SK-N-MC (cell line): ENCODE data around the gene CD2BP2.
A peak's percentile ranks its signal among the peaks of the same experiment; 100 is the strongest.

Experiments
- DNase-seq: peaks from one replicate; pipeline ENCODE4 v3.0.0-alpha.2; 2011; ENCODE audit warnings: low read depth, low spot score
- H3K27ac ChIP-seq: fragments of 200-600 bp; sonication (generic); 2 replicates; pipeline ENCODE4 v1.5.1; 2016; ENCODE audit warnings: mixed run types
- H3K36me3 ChIP-seq: fragments of 200-600 bp; sonication (generic); 2 replicates; pipeline ENCODE4 v1.6.1; 2017; ENCODE audit warnings: antibody characterized with exemption, low read length, mixed read lengths; ENCODE audit not compliant: insufficient read depth
- H3K4me3 ChIP-seq: fragments of 200-600 bp; sonication (generic); 2 replicates; pipeline ENCODE4 v1.5.1; 2016
- H3K9ac ChIP-seq: fragments of 200-600 bp; sonication (generic); 2 replicates; pipeline ENCODE4 v1.8.0; 2017; ENCODE audit warnings: mixed run types, mixed read lengths; ENCODE audit not compliant: insufficient read length
- H3K9me3 ChIP-seq: fragments of 200-600 bp; sonication (generic); 2 replicates; pipeline ENCODE4 v1.6.1; 2017; ENCODE audit warnings: low read depth, mild to moderate bottlenecking, antibody characterized with exemption, low read length, moderate library complexity, mixed read lengths
- EZH2 ChIP-seq: fragments of 200-600 bp; sonication (generic); IDR thresholded peaks from one replicate; pipeline ENCODE4 v1.6.1; 2017; ENCODE audit warnings: antibody characterized with exemption
- FOXP2 ChIP-seq: optimal IDR thresholded peaks from 2 replicates; pipeline ENCODE3; 2011; ENCODE audit warnings: mild to moderate bottlenecking, moderate library complexity; ENCODE audit not compliant: insufficient read depth; ENCODE audit errors: extremely low read length, control extremely low read depth
- POLR2AphosphoS5 ChIP-seq: IDR thresholded peaks from 2 replicates; pipeline ENCODE4 v1.6.1; 2012; ENCODE audit warnings: mild to moderate bottlenecking, low read depth, low read length, borderline replicate concordance

CD2BP2 gene

DNA sequence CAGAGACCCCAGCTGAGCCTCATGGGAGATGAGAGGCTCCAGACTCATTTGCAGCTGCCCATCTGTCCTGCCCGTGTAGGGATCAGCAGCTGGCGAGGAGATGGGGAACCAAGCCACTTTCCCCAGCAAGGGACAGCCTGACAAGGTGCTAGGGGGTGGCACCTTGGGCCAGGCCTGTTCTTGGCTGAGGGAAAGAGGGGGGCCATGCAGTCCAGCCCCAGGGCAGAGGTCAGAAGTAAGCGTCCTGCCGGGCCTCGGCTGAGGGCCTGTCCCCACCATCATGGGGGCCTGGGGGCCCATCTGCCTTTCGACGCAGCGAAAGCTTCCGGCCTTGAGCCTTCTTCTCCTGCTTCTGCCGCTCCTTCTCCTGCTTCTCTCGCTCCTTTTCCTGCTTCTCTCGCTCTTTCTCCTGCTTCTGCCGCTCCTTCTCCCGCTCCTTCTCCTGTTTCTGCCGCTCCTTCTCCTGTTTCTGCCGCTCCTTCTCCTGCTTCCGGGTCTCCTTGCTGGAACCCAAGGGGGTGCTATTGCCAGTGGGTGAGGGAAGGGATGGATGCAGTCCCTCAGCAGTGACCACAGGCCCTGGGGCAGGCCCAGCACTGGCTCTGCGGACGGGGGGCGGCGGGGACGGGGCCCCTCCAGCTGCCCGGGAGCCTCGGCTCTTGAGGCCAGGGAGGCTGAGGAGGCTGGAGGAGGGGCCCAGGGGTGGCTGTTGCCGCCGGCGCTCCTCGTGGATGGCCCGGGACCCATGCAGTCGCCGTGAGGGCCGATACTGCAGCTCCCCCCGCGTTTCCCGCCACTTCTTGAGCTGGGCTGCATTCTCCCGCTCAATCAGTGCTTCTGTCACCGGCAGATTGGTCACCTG, 2.8 kb upstream of the CD2BP2 start:
- DNase-seq, result no peak
- Histone ChIP-seq H3K9ac (no peak overlapping the region), H3K36me3 (peaks cover 30% of the 10 kb centered on the region; the same call in 1 of the 2 replicates), H3K9me3 (no peaks in the 10 kb centered on the region), H3K27ac (no peak overlapping the region), H3K4me3 (no peak overlapping the region)
- no peak for TF ChIP-seq EZH2

DNA sequence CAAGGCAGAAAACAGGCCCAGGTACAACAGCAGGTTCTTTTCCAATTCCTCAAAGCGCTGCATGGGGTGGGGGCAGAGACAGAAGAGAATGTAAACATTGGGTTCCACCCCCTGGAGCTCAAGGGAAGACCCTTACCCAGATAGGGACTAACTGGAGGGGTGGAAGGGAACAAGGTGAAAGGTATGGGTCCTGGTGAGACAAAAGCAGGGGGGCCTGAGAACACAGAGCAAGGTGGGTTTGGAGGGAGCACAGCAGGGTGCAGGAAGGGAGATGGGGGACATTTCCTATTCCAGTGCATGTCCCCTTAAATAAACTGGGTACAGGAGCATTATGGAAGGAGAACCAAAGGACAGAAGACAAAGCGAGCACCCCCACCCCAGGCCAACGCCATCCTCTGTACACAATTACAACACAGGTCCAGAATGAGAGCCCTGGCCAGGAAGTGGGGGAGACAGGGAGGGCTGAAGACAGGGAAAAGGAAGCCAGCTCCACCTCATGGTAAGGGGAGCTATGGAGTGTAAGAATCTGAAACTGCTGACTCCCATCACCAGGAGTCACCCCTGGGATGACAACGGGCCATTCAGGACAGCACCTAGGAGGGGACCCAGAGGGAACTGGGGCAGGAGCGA, 2.1 kb upstream of the CD2BP2 start:
- Histone ChIP-seq H3K36me3 (peaks cover 33% of the 10 kb centered on the region; the same call in 1 of the 2 replicates), H3K9ac (no peak overlapping the region), H3K4me3 (no peak overlapping the region), H3K27ac (no peak overlapping the region), H3K9me3 (no peaks in the 10 kb centered on the region)
- TF ChIP-seq EZH2 (no peak), FOXP2 (no peak), POLR2AphosphoS5 (no peak)
- no peak for DNase-seq

DNA sequence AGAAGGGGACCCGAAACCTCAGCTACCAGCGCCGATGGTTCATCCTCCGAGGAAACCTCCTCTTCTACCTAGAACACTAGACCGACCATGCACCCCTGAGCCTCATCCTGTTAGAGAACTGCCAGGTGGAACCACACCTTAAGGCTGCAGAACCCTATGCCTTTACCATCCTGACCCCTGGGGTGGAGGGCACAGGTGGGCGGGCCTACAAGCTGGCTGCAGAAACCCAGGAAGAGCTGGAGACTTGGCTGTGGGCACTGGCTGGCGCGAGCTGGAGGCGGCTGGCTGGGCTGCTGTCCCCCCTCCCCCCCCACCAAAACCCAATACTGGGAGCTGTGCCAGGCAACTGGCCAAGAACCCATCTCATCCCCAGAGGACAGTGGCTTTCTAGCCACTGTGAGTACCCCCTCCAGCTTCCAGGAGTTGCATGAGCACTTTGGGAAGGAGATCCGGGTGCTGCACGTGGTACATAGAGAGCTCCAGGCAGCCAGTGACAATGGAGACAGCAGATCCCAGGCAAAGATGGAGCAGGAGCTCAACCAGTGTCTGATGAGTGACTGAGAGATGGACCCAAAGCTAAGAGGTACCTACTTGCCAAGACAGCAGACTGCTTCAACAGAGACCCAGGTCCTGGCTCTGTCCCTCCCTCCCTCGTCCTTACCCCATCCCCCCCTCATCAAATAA, 1.4 kb upstream of the CD2BP2 start:
- Histone ChIP-seq H3K27ac (peak overlapping the region; percentile 82), H3K36me3 (peaks cover 38% of the 10 kb centered on the region; the same call in 1 of the 2 replicates), H3K9ac (peak overlapping the region; percentile 78), H3K4me3 (no peak overlapping the region), H3K9me3 (no peaks in the 10 kb centered on the region)
- DNase-seq, result no peak
- TF ChIP-seq POLR2AphosphoS5 (no peak; the same call in 1 of the 2 replicates), EZH2 (no peak), FOXP2 (no peak)

DNA sequence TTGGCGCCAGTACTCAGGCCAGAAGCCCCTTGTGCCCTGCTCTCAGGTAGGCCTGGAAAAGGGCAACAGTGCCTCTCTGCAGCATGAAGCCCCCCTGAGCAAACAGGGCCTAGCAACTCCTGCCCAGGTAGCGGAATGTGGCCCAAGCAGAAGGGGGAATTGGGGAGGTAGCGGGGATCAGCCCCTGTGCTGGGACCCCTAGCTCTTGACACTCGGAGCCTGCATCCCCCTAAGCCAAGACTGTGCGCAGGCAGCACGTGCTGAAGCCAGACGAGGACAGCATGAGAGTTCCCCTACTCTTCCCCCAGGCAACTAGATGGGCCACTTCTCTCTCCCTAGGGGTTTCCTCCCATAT, 823 bp upstream of the CD2BP2 start:
- H3K36me3 ChIP-seq, result peaks cover 44% of the 10 kb centered on the region; the same call in 1 of the 2 replicates
- no peaks in the 10 kb centered on the region for H3K9me3 ChIP-seq
- TF ChIP-seq FOXP2 (no peak), EZH2 (no peak), POLR2AphosphoS5 (no peak)
- peak overlapping the region; percentile 82 for H3K27ac ChIP-seq
- DNase-seq, result no peak
- peak overlapping the region; percentile 93 for H3K4me3 ChIP-seq
- peak overlapping the region; percentile 78 for H3K9ac ChIP-seq

DNA sequence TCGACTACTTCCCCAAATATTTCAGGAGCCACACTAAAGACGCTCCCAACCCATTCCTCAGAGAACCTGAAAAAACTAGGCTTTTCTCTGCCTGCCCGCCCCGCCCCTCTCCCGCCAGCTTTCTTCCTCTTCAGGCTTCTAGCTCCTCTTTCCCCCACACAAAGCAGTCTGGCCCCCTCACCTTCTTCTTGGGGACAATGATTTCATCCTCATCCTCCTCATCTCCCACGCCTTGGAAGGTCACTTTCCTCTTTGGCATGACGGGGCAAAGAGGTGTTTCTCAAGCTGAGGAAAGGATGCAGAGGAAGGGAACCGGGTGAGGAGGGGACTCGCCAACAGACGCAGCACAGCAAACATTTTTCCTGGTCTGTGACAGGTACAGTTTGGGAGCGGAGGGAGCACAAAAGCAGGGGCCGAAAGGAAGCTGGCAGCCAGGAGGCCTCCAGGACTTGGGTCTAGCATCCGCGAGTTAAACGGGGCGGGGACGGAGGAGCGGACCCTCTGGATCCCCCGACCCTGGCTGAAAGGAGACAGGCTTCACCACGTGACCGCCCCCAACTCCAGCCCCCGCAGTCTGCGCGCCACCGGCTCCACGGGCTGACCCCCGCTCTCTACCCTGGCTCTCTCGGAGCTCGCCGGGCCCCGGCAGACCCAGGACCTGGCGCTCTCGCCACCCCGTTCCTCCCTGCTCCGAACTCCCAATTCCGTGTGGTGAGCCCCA, 525 bp downstream of the CD2BP2 start:
- peaks cover 48% of the 10 kb centered on the region; the same call in 1 of the 2 replicates for H3K36me3 ChIP-seq
- peak overlapping the region; percentile 93 for H3K4me3 ChIP-seq
- H3K9ac ChIP-seq, result peak overlapping the region; percentile 95
- no peaks in the 10 kb centered on the region for H3K9me3 ChIP-seq
- TF ChIP-seq FOXP2 (no peak), EZH2 (no peak), POLR2AphosphoS5 (no peak)
- H3K27ac ChIP-seq, result peak overlapping the region; percentile 39; the same call in 1 of the 2 replicates
- DNase-seq, result no peak

DNA sequence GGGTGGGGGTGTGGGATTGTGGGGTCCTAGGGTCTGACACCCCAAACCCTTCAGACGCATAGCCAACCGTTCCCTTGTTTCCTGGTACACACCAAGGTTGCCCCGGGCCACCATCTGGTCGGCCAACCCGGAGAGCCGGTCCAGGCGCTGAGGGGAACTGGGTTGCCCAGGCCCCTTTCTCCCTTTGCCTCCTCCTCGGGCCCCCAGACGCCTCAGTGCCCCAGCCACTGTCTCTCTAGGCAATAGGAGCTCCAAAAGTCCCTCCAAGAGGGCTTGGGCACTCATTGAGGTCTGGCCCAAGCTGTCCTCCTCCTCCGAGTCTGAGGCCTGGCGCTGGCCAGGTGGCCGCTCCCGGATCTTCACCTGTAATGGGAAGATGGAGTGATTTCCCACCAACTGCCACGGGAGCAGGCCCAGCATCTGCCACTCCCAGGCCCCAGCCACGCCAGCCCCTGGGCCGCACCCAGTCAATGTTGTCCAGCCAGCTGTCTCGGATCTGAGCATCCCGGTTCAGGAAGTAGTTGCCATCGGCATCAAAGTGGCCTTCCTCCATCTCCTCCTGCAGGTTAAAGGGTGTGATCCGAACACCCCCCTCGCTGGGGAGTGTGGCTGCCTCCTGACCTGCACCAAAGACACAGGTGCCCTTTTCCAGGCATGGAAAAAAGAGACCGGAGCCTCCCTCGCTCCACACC, 1.5 kb downstream of the CD2BP2 start:
- Histone ChIP-seq H3K4me3 (peak overlapping the region; percentile 93), H3K9me3 (no peaks in the 10 kb centered on the region), H3K36me3 (peaks cover 41% of the 10 kb centered on the region; the same call in 1 of the 2 replicates), H3K9ac (peak overlapping the region; percentile 95), H3K27ac (no peak overlapping the region)
- DNase-seq, result no peak
- TF ChIP-seq POLR2AphosphoS5, result no peak
- TF ChIP-seq EZH2, result no peak
- TF ChIP-seq FOXP2, result no peak

DNA sequence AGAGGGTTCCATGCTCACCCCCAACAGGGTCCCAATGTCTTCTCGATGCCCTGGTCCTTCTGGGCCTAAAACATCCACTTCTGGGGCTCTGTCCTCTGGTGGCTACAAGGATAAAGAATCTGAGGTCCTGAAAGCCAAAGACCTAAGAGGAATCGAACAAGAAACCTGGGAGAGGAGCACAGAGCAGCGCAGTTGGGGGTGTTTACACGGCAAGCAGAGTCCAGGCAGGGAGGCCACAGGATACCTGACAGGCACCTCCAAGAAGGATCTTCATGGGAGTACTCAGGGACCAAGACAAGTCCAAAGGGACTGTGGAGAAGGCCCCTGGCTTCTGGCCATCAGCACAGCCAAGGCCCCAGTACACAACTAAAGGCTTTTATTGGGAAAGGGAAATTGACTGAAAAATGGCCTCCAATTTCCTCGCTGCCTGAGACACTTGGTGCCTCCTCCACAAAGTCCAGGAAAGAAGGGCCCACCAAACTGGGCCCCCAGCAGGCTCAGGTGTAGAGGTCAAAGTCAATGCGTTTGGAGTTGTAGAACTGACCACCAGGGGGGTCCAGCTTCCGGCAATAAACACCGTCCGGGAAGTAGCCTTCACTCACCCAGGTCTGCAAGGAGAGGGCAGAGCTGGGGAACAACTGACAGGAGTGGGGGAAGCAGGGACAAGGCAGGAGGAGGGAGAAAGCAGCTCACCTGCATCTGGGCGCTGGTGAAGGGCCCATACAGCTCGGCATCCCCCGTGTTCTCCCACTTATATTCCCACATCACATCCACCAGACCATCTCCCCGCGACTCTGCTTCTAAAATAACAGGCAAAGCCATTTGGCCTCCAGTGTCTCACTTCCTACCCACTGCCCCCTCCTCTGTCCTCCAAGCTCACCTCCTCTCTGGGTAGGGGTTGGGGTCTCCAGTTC, 2.4 kb downstream of the CD2BP2 start:
- H3K36me3 ChIP-seq, result peaks cover 37% of the 10 kb centered on the region; the same call in 1 of the 2 replicates
- H3K9ac ChIP-seq, result no peak overlapping the region
- no peak for DNase-seq
- no peak for TF ChIP-seq POLR2AphosphoS5
- no peak for TF ChIP-seq EZH2
- no peak for TF ChIP-seq FOXP2
- H3K9me3 ChIP-seq, result no peaks in the 10 kb centered on the region
- H3K27ac ChIP-seq, result no peak overlapping the region
- no peak overlapping the region for H3K4me3 ChIP-seq
